H1 (cell line): ENCODE results near the gene CTBP2. TPM values are rescaled to one million over a fixed set of nuclear protein-coding genes. Genes with fewer than 3 reads are reported as not detected.

Experiments
- CTCF ChIA-PET: fragments of 300-600 bp; sonication (Branson Sonifier 250); formaldehyde crosslinking; loops from one replicate; lab custom pipeline; 2021; ENCODE audit not compliant: partially characterized antibody; lab: Charles Lee
- POLR2A ChIA-PET: fragments of 300-600 bp; sonication (Branson Sonifier 250); formaldehyde crosslinking; loops from one replicate; lab custom pipeline; 2021; ENCODE audit warnings: inconsistent platforms; ENCODE audit not compliant: partially characterized antibody; lab: Charles Lee
- DNase-seq, 2 experiments: peaks; one replicate each; pipeline versions ENCODE4 v3.0.0 to v3.0.0-alpha.2; 2010 to 2022; ENCODE audit warnings: low spot score in 2 of 2, low read depth in 1 of 2, mixed read lengths in 1 of 2
- FAIRE-seq: peaks from 2 replicates; lab custom pipeline; 2011; peaks lifted over from hg19 to GRCh38; lab: Jason Lieb, UNC
- H2AFZ ChIP-seq: 2 replicates; pipeline ENCODE4 v1.8.1; 2012; ENCODE audit warnings: low read length, inconsistent platforms
- H2AK5ac ChIP-seq: 2 replicates; pipeline ENCODE4 v1.6.1; 2013; ENCODE audit warnings: low read depth, low read length
- H2BK120ac ChIP-seq: replicated peaks from 2 replicates; pipeline ENCODE3; 2013; ENCODE audit warnings: low read depth, low read length, inconsistent platforms
- H2BK12ac ChIP-seq: 2 replicates; pipeline ENCODE4 v1.6.1; 2013; ENCODE audit warnings: low read depth, low read length
- H2BK15ac ChIP-seq: 2 replicates; pipeline ENCODE4 v1.6.1; 2013; ENCODE audit warnings: low read length
- H2BK20ac ChIP-seq: 2 replicates; pipeline ENCODE4 v1.6.1; 2013; ENCODE audit warnings: low read length
- H2BK5ac ChIP-seq: 2 replicates; pipeline ENCODE4 v1.6.1; 2013; ENCODE audit warnings: low read depth, low read length
- H3K14ac ChIP-seq: 2 replicates; pipeline ENCODE4 v1.6.1; 2013; ENCODE audit warnings: inconsistent platforms; ENCODE audit not compliant: insufficient read length
- H3K18ac ChIP-seq: 2 replicates; pipeline ENCODE4 v1.6.1; 2013; ENCODE audit warnings: low read length; ENCODE audit errors: extremely low read depth
- H3K23ac ChIP-seq: 2 replicates; pipeline ENCODE4 v1.6.1; 2013; ENCODE audit warnings: inconsistent platforms; ENCODE audit not compliant: insufficient read length
- H3K23me2 ChIP-seq: 2 replicates; pipeline ENCODE4 v1.6.1; 2013; ENCODE audit warnings: low read depth, low read length
- H3K27ac ChIP-seq: 2 replicates; pipeline ENCODE4 v1.6.1; 2011; ENCODE audit warnings: low read depth, low read length, inconsistent platforms
- H3K27me3 ChIP-seq, 4 experiments: replicated peaks in 1 of 4; 1 replicate in 1 of 4; 2 replicates in 3 of 4; pipeline versions ENCODE4 v1.6.1 to v1.8.1; 2011 to 2013; ENCODE audit warnings: low read length in 3 of 4, mild to moderate bottlenecking in 3 of 4, inconsistent platforms in 2 of 4, mixed read lengths in 2 of 4, moderate library complexity in 1 of 4; ENCODE audit not compliant: control insufficient read depth in 3 of 4, insufficient read depth in 3 of 4; ENCODE audit errors: extremely low read depth in 1 of 4
- H3K36me3 ChIP-seq, 4 experiments: 2 replicates each; pipeline versions ENCODE4 v1.6.1 to v1.8.1; 2011 to 2013; ENCODE audit warnings: mild to moderate bottlenecking in 4 of 4, low read length in 3 of 4, moderate library complexity in 2 of 4, control low read depth in 1 of 4, inconsistent platforms in 1 of 4; ENCODE audit not compliant: insufficient read depth in 4 of 4, control insufficient read depth in 2 of 4
- H3K4ac ChIP-seq: replicated peaks from 2 replicates; pipeline ENCODE3; 2013; ENCODE audit warnings: low read length, low read depth, mixed read lengths, inconsistent platforms; ENCODE audit not compliant: insufficient read length
- H3K4me1 ChIP-seq, 4 experiments: replicated peaks in 1 of 4; 1 replicate in 1 of 4; 2 replicates in 3 of 4; pipeline versions ENCODE4 v1.6.1 to v1.8.1; 2011 to 2013; ENCODE audit warnings: low read length in 3 of 4, inconsistent platforms in 2 of 4, mixed read lengths in 1 of 4; ENCODE audit not compliant: insufficient read depth in 4 of 4, control insufficient read depth in 3 of 4
- H3K4me2 ChIP-seq, 2 experiments: 2 replicates each; pipeline versions ENCODE4 v1.6.1 to v1.8.1; 2011 to 2013; ENCODE audit warnings: low read depth in 2 of 2, low read length in 2 of 2, control low read depth in 1 of 2, inconsistent platforms in 1 of 2, mild to moderate bottlenecking in 1 of 2; ENCODE audit not compliant: insufficient read depth in 1 of 2
- H3K4me3 ChIP-seq, 4 experiments: fragments of 200-600, 300-600 bp in 1 of 4; sonication (generic), shearing (Covaris generic), sonication (Bioruptor Twin) in 1 of 4; 2 replicates each; pipeline versions ENCODE4 v1.5.1 to v1.8.1; 2011 to 2016; ENCODE audit warnings: low read length in 4 of 4, low read depth in 3 of 4, control low read depth in 2 of 4, inconsistent platforms in 2 of 4, mild to moderate bottlenecking in 2 of 4, mixed read lengths in 1 of 4, moderate library complexity in 1 of 4; ENCODE audit not compliant: insufficient read depth in 2 of 4; ENCODE audit errors: extremely low read depth in 1 of 4
- H3K56ac ChIP-seq: replicated peaks from 2 replicates; pipeline ENCODE3; 2013; ENCODE audit warnings: low read depth, mild to moderate bottlenecking, mixed read lengths, low read length, inconsistent platforms; ENCODE audit not compliant: insufficient read length
- H3K79me1 ChIP-seq: 2 replicates; pipeline ENCODE4 v1.6.1; 2013; ENCODE audit warnings: low read depth, low read length, control low read depth
- H3K79me2 ChIP-seq, 2 experiments: 2 replicates each; pipeline versions ENCODE4 v1.6.1 to v1.8.1; 2012 to 2013; ENCODE audit warnings: low read length in 2 of 2, mild to moderate bottlenecking in 2 of 2, inconsistent platforms in 1 of 2; ENCODE audit not compliant: insufficient read depth in 2 of 2, control insufficient read depth in 1 of 2
- H3K9ac ChIP-seq, 4 experiments: replicated peaks in 1 of 4; 1 replicate in 1 of 4; 2 replicates in 3 of 4; pipeline versions ENCODE4 v1.6.1 to v1.8.1; 2011 to 2013; ENCODE audit warnings: low read depth in 3 of 4, low read length in 3 of 4, control low read depth in 2 of 4, mild to moderate bottlenecking in 2 of 4, moderate library complexity in 2 of 4, inconsistent platforms in 1 of 4; ENCODE audit errors: extremely low read depth in 1 of 4
- H3K9me3 ChIP-seq, 2 experiments: 2 replicates each; pipeline versions ENCODE4 v1.6.1 to v1.8.1; 2012 to 2013; ENCODE audit warnings: mild to moderate bottlenecking in 2 of 2, moderate library complexity in 2 of 2, control low read depth in 1 of 2, inconsistent platforms in 1 of 2, low read depth in 1 of 2, low read length in 1 of 2, mixed read lengths in 1 of 2; ENCODE audit not compliant: insufficient read depth in 2 of 2
- H4K20me1 ChIP-seq, 2 experiments: replicated peaks in 1 of 2; 2 replicates each; pipeline versions ENCODE3 to v1.8.1; 2011 to 2013; ENCODE audit warnings: inconsistent platforms in 2 of 2, low read length in 2 of 2, mild to moderate bottlenecking in 1 of 2; ENCODE audit not compliant: insufficient read depth in 2 of 2, control insufficient read depth in 1 of 2
- H4K5ac ChIP-seq: 2 replicates; pipeline ENCODE4 v1.6.1; 2013; ENCODE audit warnings: low read length, low read depth, mixed read lengths, inconsistent platforms; ENCODE audit not compliant: insufficient read length
- H4K8ac ChIP-seq: 2 replicates; pipeline ENCODE4 v1.8.0; 2013; ENCODE audit warnings: mild to moderate bottlenecking, moderate library complexity, low read length, inconsistent platforms; ENCODE audit not compliant: insufficient read depth; ENCODE audit errors: extremely low read depth
- H4K91ac ChIP-seq: replicated peaks from 2 replicates; pipeline ENCODE3; 2013; ENCODE audit warnings: low read length, mixed read lengths, inconsistent platforms; ENCODE audit not compliant: insufficient read length
- BCL11A ChIP-seq, 2 experiments: IDR thresholded peaks; one replicate each; pipeline ENCODE4 v1.6.1; 2011; ENCODE audit warnings: low read depth in 2 of 2, low read length in 2 of 2, mild to moderate bottlenecking in 2 of 2
- CTBP2 ChIP-seq: IDR thresholded peaks from 2 replicates; pipeline ENCODE4 v1.7.0; 2011; ENCODE audit warnings: borderline replicate concordance, mild to moderate bottlenecking, moderate library complexity, mixed read lengths, low read length; ENCODE audit not compliant: insufficient read depth, insufficient read length
- E2F6 ChIP-seq: IDR thresholded peaks from 2 replicates; pipeline ENCODE4 v1.6.1; 2012; ENCODE audit warnings: inconsistent platforms
- NANOG ChIP-seq: IDR thresholded peaks from 2 replicates; pipeline ENCODE4 v1.6.1; 2011; ENCODE audit warnings: low read length, low read depth, mild to moderate bottlenecking, inconsistent platforms; ENCODE audit not compliant: insufficient read depth, poor library complexity, severe bottlenecking
- NRF1 ChIP-seq: IDR thresholded peaks from 2 replicates; pipeline ENCODE4 v1.6.1; 2011; ENCODE audit warnings: mild to moderate bottlenecking, low read depth, low read length, improper control_type of control experiment
- PHF8 ChIP-seq: fragments of 200-600 bp; sonication (generic); conservative IDR thresholded peaks from 2 replicates; pipeline ENCODE4 v1.7.1; 2012; ENCODE audit warnings: low read depth, mild to moderate bottlenecking, inconsistent platforms, low read length, moderate library complexity
- RBBP5 ChIP-seq: IDR thresholded peaks from 2 replicates; pipeline ENCODE4 v1.7.1; 2012; ENCODE audit warnings: low read depth, mild to moderate bottlenecking, inconsistent platforms, low read length, moderate library complexity, borderline replicate concordance
- RFX5 ChIP-seq: IDR thresholded peaks from 2 replicates; pipeline ENCODE4 v1.6.1; 2011; ENCODE audit warnings: low read depth, low read length, improper control_type of control experiment, borderline replicate concordance
- RNF2 ChIP-seq: fragments of 200-900, 300-1000 bp; sonication (generic); IDR thresholded peaks from 2 replicates; pipeline ENCODE4 v1.7.1; 2016; ENCODE audit warnings: borderline replicate concordance, low read depth, mild to moderate bottlenecking, antibody characterized with exemption, low read length; ENCODE audit not compliant: poor library complexity, severe bottlenecking; ENCODE audit errors: missing control alignments
- SIX5 ChIP-seq: IDR thresholded peaks from 2 replicates; pipeline ENCODE4 v1.6.1; 2011; ENCODE audit warnings: mild to moderate bottlenecking, low read depth, low read length
- SRF ChIP-seq: IDR thresholded peaks from 2 replicates; pipeline ENCODE4 v1.6.1; 2011; ENCODE audit warnings: mild to moderate bottlenecking, low read depth, low read length, moderate library complexity
- TAF7 ChIP-seq: optimal IDR thresholded peaks from 2 replicates; pipeline ENCODE3; 2011; ENCODE audit warnings: low read depth, mild to moderate bottlenecking, inconsistent platforms, low read length, moderate library complexity, borderline replicate concordance
- WGBS, 2 experiments: shearing (Covaris generic) in 1 of 2; methylation state at CpG; one replicate each; pipeline versions ENCODE4 v1.1.6 to v1.1.7; 2013 to 2015; ENCODE audit warnings: low lambda C conversion rate in 2 of 2, mixed read lengths in 2 of 2, inconsistent platforms in 1 of 2, low coverage in 1 of 2, missing lambda C conversion rate in 1 of 2; ENCODE audit not compliant: insufficient replicate concordance in 2 of 2, insufficient coverage in 1 of 2, insufficient read length in 1 of 2; ENCODE audit errors: extremely low coverage in 1 of 2, missing lambda C conversion rate in 1 of 2; 5-methylcytosine and 5-hydroxymethylcytosine counted together
- polyA plus RNA-seq, 7 experiments: library from polyadenylated mRNA; depleted of rRNA in 3 of 7; stranded (reverse) in 5 of 7; unstranded in 2 of 7; fragments of >200 nt in 5 of 7; fragments of 200-250 nt in 2 of 7; gene quantifications; 1 replicate in 5 of 7; 2 replicates in 1 of 7; 4 replicates in 1 of 7; pipeline versions ENCODE4 v1.2.1 to v1.2.3, GENCODE V29; 2011 to 2013; ENCODE audit warnings: missing spikeins in 2 of 7, mixed read lengths in 2 of 7
- total RNA-seq: library from RNA; stranded (reverse); fragmentation: NEBNext Ultra II Directional; extraction: Animal tissue kit (Norgen Biotek cat#: 25700); gene quantifications from 2 replicates; pipeline ENCODE4 v1.2.1, GENCODE V29; 2021

The CTBP2 gene
- total and polyA plus RNA-seq, 2 of the 8 experiments (the other 6 are each of a cell fraction or from before 2014, with no cell fraction given), result 208 to 221 TPM

GRCh38 chr10:125092564-125093031 lies 67.8 kb downstream of the CTBP2 start:
- H3K23ac ChIP-seq, result no peak overlapping the region
- H3K4me1 ChIP-seq, result peaks cover 0 to 22% (median 8%) of the 10 kb centered on the region in 4 experiments; a peak in 5 of 7 replicates
- DNase-seq (no peak), FAIRE-seq (no peak)
- H3K18ac ChIP-seq, result no peak overlapping the region
- no peak overlapping the region for H2AFZ ChIP-seq
- H3K4me2 ChIP-seq, result no peak overlapping the region
- no peak overlapping the region for H3K14ac ChIP-seq
- H2BK15ac ChIP-seq, result no peak overlapping the region
- no peak overlapping the region for H4K5ac ChIP-seq
- peaks cover 62 to 80% of the 10 kb centered on the region in 2 experiments for H4K20me1 ChIP-seq
- no peak overlapping the region for H2BK20ac ChIP-seq
- H3K36me3 ChIP-seq, result peaks cover 0 to 34% (median 5%) of the 10 kb centered on the region in 4 experiments; a peak in 4 of 8 replicates
- no peaks in the 10 kb centered on the region for H3K23me2 ChIP-seq
- no peak overlapping the region for H2BK5ac ChIP-seq
- no peak overlapping the region for H2BK120ac ChIP-seq
- no peak overlapping the region; the same call in 1 of the 2 replicates for H3K27ac ChIP-seq
- H3K9me3 ChIP-seq, result no peaks in the 10 kb centered on the region
- ChIA-PET CTCF (no interaction called here), POLR2A (interaction anchor here (1.1 kb wide), 1 partner anchor 11 kb away, joined by 3 read pairs; no protein-coding TSS in a partner anchor)
- no peak overlapping the region for H3K9ac ChIP-seq
- 0 out of 2 replicates have a peak overlapping the region, but pooled peaks have one; percentile 17 for H4K8ac ChIP-seq
- H3K56ac ChIP-seq, result no peak overlapping the region
- no peak overlapping the region for H2BK12ac ChIP-seq
- 97% methylated on average over 17 of the region's 17 CpGs; no CpG with 5 or more reads in 1 of the 2 experiments for WGBS, 2 experiments
- no peak overlapping the region for H4K91ac ChIP-seq
- no peak overlapping the region for H3K4me3 ChIP-seq
- peaks cover 40% of the 10 kb centered on the region for H3K79me1 ChIP-seq
- peaks cover 38 to 100% of the 10 kb centered on the region in 2 experiments for H3K79me2 ChIP-seq
- no peak overlapping the region for H3K4ac ChIP-seq
- H3K27me3 ChIP-seq, result no peaks in the 10 kb centered on the region
- no peak overlapping the region for H2AK5ac ChIP-seq
- no peak for TF ChIP-seq NRF1
- TF ChIP-seq SIX5, result no peak
- no peak for TF ChIP-seq PHF8
- no peak for TF ChIP-seq CTBP2
- no peak for TF ChIP-seq RFX5
- TF ChIP-seq NANOG, result no peak
- no peak for TF ChIP-seq TAF7
- no peak for TF ChIP-seq BCL11A (IDR thresholded peaks at IDR 0.05; ENCODE audit: low read depth in 2 of 2, low read length in 2 of 2)
- no peak for TF ChIP-seq E2F6
- TF ChIP-seq SRF, result no peak
- no peak for TF ChIP-seq RNF2
- no peak for TF ChIP-seq RBBP5
